Erythroblast (primary cell): ENCODE results near the gene HECW1.

Experiments
- GATA1 ChIP-seq: IDR thresholded peaks from 2 replicates; pipeline ENCODE4 v1.6.1; 2011; ENCODE audit warnings: low read depth, mild to moderate bottlenecking, control low read depth, low read length, moderate library complexity
- POLR2A ChIP-seq: IDR thresholded peaks from 2 replicates; pipeline ENCODE4 v1.6.1; 2011; ENCODE audit warnings: mild to moderate bottlenecking, low read length

DNA sequence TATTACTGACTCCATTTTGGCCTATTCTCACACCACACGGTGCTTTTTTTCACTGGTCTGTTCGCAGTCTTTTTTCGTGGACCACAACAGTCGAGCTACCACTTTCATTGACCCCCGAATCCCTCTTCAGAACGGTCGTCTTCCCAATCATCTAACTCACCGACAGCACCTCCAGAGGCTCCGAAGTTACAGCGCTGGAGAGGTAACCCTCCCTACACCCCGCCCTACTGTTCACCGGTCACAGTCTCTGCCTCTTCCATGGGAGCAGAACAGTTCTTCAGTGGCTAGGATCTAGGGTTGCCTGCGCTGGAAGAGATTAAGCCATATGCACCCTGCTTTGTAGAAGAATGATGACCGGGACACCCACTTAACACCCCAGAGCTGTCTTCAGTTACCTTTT, 367.1 kb downstream of the HECW1 start:
- TF ChIP-seq POLR2A (no peak), GATA1 (no peak)
